ENCODE results near the gene RCL1.

DNA sequence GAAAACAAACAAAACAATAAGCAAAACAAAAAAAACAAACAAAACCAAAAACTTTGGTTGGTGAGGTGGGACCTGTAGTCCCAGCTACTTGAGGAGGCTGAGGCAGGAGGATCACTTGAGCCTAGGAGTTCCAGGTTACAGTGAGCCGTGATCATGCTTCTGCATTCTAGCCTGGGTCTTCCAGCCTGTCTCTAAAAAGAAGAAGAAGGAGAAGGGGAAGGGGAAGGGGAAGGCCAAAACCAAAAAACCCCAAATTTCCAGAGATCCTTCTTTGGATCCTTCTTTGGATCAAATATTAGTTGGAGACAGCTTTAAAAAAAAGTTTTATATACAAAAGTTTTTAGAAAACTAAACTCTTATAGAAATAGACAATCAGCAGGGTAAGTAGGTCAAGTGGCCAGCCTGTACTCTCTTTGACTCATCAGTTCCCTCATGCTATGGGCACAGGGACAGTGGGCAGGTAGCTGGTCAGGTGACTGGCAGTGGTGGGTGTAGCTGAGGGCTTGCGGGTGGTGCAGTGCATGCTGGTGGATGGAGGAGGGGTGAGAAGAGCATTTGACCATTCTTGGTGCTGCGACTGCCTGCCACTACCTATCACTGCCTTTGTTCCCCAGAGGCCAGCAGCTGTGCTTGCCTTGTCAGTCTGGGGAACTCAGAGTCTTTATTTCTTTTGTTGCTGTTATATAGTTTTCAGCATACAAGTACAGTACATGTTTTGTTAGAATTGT, 12.6 kb downstream of the RCL1 start:
- TF ChIP-seq ZNF274 (IDR thresholded peaks at IDR 0.05; ENCODE audit: low read depth, low read length) (no peak), YY1 (IDR thresholded peaks at IDR 0.05; ENCODE audit: insufficient read depth, insufficient read length) (no peak), SUZ12 (IDR thresholded peaks at IDR 0.05; ENCODE audit: extremely low read depth, insufficient read depth, insufficient read length) (no peak)

All from NT2/D1 (cell line).